Ishikawa (cell line): ENCODE measurements around the gene CRYBA4.

ENCODE experiments used
- CEBPB ChIP-seq: IDR thresholded peaks from 2 replicates; pipeline ENCODE4 v1.6.1; 2012
- CREB1 ChIP-seq: IDR thresholded peaks from 2 replicates; pipeline ENCODE4 v1.6.1; 2012; ENCODE audit warnings: low read depth
- EGR1 ChIP-seq: IDR thresholded peaks from 2 replicates; pipeline ENCODE4 v1.6.1; 2012
- EP300 ChIP-seq: IDR thresholded peaks from 2 replicates; pipeline ENCODE4 v1.6.1; 2012; ENCODE audit warnings: borderline replicate concordance
- FOXM1 ChIP-seq: IDR thresholded peaks from 2 replicates; pipeline ENCODE4 v1.6.1; 2012; ENCODE audit warnings: low read depth, borderline replicate concordance
- MAX ChIP-seq: IDR thresholded peaks from 2 replicates; pipeline ENCODE4 v1.6.1; 2012
- NFIC ChIP-seq: IDR thresholded peaks from 2 replicates; pipeline ENCODE4 v1.6.1; 2012
- RAD21 ChIP-seq: IDR thresholded peaks from 2 replicates; pipeline ENCODE4 v1.6.1; 2012; ENCODE audit warnings: low read depth
- TAF1 ChIP-seq: IDR thresholded peaks from 2 replicates; pipeline ENCODE4 v1.6.1; 2012; ENCODE audit warnings: low read depth, mild to moderate bottlenecking
- TCF12 ChIP-seq: IDR thresholded peaks from 2 replicates; pipeline ENCODE4 v1.6.1; 2012; ENCODE audit warnings: low read depth
- TEAD4 ChIP-seq: IDR thresholded peaks from 2 replicates; pipeline ENCODE4 v1.6.1; 2012
- USF1 ChIP-seq: IDR thresholded peaks from 2 replicates; pipeline ENCODE4 v1.6.1; 2012
- YY1 ChIP-seq: IDR thresholded peaks from 2 replicates; pipeline ENCODE4 v1.6.1; 2012; ENCODE audit warnings: low read depth
- ZBTB7A ChIP-seq: IDR thresholded peaks from 2 replicates; pipeline ENCODE4 v1.6.1; 2012; ENCODE audit warnings: low read depth
- TF ChIP-seq, protein P1 (sequence below): IDR thresholded peaks from 2 replicates; pipeline ENCODE4 v1.6.1; 2012; ENCODE audit warnings: low read depth, mild to moderate bottlenecking

CRYBA4 gene

DNA sequence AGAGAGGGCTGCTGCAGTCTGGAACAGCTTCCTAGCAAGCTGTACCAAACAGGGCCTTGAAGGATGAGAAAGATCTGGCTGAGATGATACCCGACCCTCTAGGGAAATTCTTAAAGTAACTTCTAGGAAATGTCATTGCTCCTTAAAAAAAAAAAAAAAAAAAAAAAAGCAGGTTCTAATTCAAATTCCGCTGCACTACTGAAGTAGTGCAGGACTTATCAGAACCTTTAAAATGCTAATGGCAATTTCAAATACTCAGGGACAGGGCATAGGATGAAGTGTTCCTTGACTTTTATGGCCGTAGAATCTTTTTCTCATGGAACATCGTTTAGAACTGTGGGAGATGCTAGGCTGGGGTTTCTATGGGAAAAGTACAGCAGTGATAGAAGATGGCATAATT, 48.7 kb downstream of the CRYBA4 start:
- TF ChIP-seq EP300: no peak
- TF ChIP-seq EGR1: no peak
- TF ChIP-seq RAD21: no peak
- TF ChIP-seq TCF12: no peak
- no peak for TF ChIP-seq YY1
- no peak for TF ChIP-seq NFIC
- no peak for TF ChIP-seq TAF1
- TF ChIP-seq FOXM1: no peak
- no peak for TF ChIP-seq ZBTB7A
- TF ChIP-seq TEAD4: no peak
- TF ChIP-seq, protein P1, sequence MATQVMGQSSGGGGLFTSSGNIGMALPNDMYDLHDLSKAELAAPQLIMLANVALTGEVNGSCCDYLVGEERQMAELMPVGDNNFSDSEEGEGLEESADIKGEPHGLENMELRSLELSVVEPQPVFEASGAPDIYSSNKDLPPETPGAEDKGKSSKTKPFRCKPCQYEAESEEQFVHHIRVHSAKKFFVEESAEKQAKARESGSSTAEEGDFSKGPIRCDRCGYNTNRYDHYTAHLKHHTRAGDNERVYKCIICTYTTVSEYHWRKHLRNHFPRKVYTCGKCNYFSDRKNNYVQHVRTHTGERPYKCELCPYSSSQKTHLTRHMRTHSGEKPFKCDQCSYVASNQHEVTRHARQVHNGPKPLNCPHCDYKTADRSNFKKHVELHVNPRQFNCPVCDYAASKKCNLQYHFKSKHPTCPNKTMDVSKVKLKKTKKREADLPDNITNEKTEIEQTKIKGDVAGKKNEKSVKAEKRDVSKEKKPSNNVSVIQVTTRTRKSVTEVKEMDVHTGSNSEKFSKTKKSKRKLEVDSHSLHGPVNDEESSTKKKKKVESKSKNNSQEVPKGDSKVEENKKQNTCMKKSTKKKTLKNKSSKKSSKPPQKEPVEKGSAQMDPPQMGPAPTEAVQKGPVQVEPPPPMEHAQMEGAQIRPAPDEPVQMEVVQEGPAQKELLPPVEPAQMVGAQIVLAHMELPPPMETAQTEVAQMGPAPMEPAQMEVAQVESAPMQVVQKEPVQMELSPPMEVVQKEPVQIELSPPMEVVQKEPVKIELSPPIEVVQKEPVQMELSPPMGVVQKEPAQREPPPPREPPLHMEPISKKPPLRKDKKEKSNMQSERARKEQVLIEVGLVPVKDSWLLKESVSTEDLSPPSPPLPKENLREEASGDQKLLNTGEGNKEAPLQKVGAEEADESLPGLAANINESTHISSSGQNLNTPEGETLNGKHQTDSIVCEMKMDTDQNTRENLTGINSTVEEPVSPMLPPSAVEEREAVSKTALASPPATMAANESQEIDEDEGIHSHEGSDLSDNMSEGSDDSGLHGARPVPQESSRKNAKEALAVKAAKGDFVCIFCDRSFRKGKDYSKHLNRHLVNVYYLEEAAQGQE: no peak
- no peak for TF ChIP-seq MAX
- no peak for TF ChIP-seq CEBPB

- TF ChIP-seq EP300 (no peak), FOXM1 (no peak), YY1 (no peak), TAF1 (no peak), NFIC (no peak), TEAD4 (no peak), ZBTB7A (no peak), EGR1 (no peak), CREB1 (no peak), CEBPB (no peak), TCF12 (no peak)
Observed at GRCh38 chr22:26671317-26672059, 49.7 kb downstream of the CRYBA4 start.

- TF ChIP-seq FOXM1 (no peak), MAX (no peak)
Observed at GRCh38 chr22:26672060-26672471, 50.3 kb downstream of the CRYBA4 start.

DNA sequence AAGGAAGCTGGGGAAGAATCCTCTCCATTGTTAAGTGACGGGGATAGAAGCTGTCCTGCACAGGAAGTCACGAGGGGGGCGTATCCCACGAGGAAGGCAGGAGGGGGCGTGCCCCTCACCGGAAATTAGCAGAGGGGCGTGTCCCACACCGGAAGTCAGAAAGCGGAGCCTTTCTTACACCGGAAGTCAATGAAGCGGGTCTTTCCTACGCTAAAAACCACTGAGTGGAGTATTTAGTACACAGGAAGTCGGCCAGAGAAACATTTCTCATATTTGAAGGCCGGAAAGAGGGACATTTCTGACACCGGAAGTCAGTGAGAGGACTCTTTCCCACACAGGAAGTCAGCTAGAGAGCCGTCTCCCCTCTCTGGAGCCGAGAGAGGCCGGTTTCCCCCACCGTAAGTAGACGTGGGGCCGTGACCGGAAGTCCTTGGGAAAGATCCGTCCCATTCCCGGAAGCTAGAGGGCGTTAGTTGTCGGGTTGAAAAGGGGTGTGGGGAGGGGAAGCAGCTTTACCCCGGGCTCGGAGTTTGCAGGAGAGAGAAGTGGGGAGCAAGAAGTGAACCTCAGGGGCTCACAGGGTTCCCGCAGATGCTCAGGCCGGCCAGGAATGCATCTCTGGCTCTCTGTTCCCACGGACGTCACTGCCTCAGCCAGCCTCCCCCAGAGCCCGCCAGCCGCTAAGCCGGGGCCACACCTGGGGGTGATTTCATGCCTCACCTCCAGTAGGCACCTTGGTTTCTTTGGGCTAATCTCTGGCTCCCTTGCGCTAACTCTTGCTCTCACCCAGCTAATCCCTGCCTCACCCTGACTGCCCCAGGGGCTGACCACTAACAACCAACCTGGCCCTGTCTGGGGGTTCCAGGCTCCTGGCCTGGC, 51.1 kb downstream of the CRYBA4 start:
- TF ChIP-seq USF1 (peak; percentile 71), RAD21 (no peak), EP300 (no peak), CEBPB (no peak), YY1 (peak; percentile 17; the same call in 1 of the 2 replicates), MAX (no peak), TAF1 (no peak), EGR1 (no peak)

GRCh38 chr22:26673486-26673885, 51.7 kb downstream of the CRYBA4 start:
- TF ChIP-seq TAF1: no peak
- TF ChIP-seq FOXM1: no peak
- TF ChIP-seq RAD21: no peak
- no peak for TF ChIP-seq YY1
- TF ChIP-seq USF1: no peak
- TF ChIP-seq TCF12: no peak
- no peak for TF ChIP-seq EGR1
- TF ChIP-seq CEBPB: no peak
- no peak for TF ChIP-seq TEAD4

DNA sequence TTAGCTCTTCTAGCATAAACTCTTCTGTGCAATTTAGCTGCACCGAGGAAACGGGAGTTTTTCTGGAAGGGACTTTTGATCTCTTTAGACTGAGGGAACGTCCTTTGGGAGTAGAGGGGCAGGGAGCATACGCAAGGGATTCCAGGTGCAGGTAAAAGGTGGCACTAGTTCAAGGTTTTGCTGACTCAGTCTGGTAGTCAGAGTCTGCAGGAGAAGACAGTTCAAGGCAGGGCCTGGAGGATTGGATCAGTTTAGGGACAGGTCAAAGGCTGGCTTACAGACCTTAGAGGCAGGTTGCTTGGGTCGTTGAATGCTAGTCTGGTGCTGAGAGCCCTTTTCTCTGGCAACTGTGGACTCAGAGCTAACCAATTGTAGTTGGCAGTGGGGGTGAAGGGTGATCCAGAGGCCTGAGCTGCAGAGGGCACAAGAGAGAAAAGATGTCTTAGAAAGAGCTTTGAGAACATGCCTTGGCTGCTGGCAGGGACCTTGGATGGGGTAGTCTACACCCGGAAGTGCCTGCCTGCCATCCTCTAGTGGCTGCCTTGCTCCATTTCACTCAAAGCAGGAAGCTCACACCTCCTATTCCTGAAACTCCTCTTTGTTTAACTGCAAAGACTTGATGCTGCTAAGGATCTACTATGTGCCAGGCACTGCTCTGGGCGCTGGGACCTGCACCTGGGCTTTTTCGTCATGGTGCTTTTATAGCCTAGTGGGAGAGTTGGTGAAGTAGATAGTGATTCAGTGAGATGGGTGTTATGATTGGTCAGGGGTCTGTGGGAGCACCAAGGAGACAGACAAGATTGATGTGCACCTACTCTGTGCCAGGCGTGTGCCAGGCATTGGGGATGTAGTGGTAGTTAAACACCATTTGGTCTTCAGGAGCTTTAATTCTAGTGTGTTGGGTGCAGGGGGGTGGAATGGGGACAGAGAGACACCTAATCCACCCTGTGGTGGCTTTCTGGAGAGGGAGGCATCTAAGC, 52.7 kb downstream of the CRYBA4 start:
- no peak for TF ChIP-seq CREB1
- no peak for TF ChIP-seq EP300
- no peak for TF ChIP-seq RAD21
- no peak for TF ChIP-seq TAF1
- no peak for TF ChIP-seq FOXM1
- no peak for TF ChIP-seq YY1
- no peak for TF ChIP-seq TCF12
- TF ChIP-seq ZBTB7A: no peak
- TF ChIP-seq CEBPB: no peak
- TF ChIP-seq EGR1: no peak
- TF ChIP-seq NFIC: no peak
- TF ChIP-seq MAX: no peak
- TF ChIP-seq USF1: no peak
